GM12878 (cell line): ENCODE results near the gene DNAJA4. TPM values are rescaled to one million over a fixed set of nuclear protein-coding genes. Genes with fewer than 3 reads are reported as not detected.

Experiments used
- ASH2L ChIP-seq: fragments of 300-600, 200-600 bp; sonication (generic); IDR thresholded peaks from 2 replicates; pipeline ENCODE4 v1.6.1; 2017; ENCODE audit warnings: low read depth, mild to moderate bottlenecking, borderline replicate concordance
- CHD2 ChIP-seq: IDR thresholded peaks from 2 replicates; pipeline ENCODE4 v1.6.1; 2011; ENCODE audit warnings: low read depth, low read length, improper control_type of control experiment, borderline replicate concordance
- NFYB ChIP-seq: IDR thresholded peaks from 2 replicates; pipeline ENCODE4 v1.6.1; 2011; ENCODE audit warnings: low read depth, mild to moderate bottlenecking, low read length, improper control_type of control experiment, moderate library complexity; ENCODE audit not compliant: insufficient read depth
- NR2C2 ChIP-seq: IDR thresholded peaks from 2 replicates; pipeline ENCODE4 v1.6.1; 2011; ENCODE audit warnings: borderline replicate concordance, low read depth; ENCODE audit not compliant: control insufficient read depth, insufficient read length
- POU2F2 ChIP-seq: IDR thresholded peaks from 3 replicates; pipeline ENCODE4 v1.6.1; 2011; ENCODE audit warnings: low read depth, mild to moderate bottlenecking, low read length, borderline replicate concordance
- STAT1 ChIP-seq: fragments of 450-650 bp; conservative IDR thresholded peaks from 2 replicates; pipeline ENCODE4 v1.6.1; 2014; ENCODE audit warnings: antibody characterized with exemption, mild to moderate bottlenecking
- polyA plus RNA-seq, 11 experiments: library from polyadenylated mRNA; depleted of rRNA in 4 of 11; unstranded in 6 of 11; stranded (reverse) in 5 of 11; fragments of >200 nt; fragmentation: Nextera tagmentation in 4 of 11; fragmentation: Illumina TruSeq in 1 of 11; extraction: Ambion mirVana in 4 of 11; extraction: Trizol in 1 of 11; gene quantifications; 1 replicate in 1 of 11; 2 replicates in 10 of 11; pipeline versions ENCODE4 v1.2.1 to v1.2.3, GENCODE V29; 2011 to 2016; ENCODE audit warnings: inconsistent platforms in 2 of 11, missing spikeins in 2 of 11, low read depth in 1 of 11
- total RNA-seq, 4 experiments: library from RNA; depleted of rRNA in 3 of 4; stranded (reverse); fragments of >200 nt in 3 of 4; fragmentation: Illumina TruSeq in 1 of 4; extraction: Trizol in 1 of 4; gene quantifications; 2 replicates each; pipeline versions ENCODE4 v1.2.1 to v1.2.3, GENCODE V29; 2013 to 2021
- TF ChIP-seq, protein P1 (sequence below): fragments of 450-650 bp; IDR thresholded peaks from 2 replicates; pipeline ENCODE4 v1.6.1; 2017; ENCODE audit warnings: antibody characterized with exemption, mild to moderate bottlenecking, moderate library complexity

Gene DNAJA4
- total and polyA plus RNA-seq, 10 of the 15 experiments (the other 5 are each of a cell fraction or from before 2014, with no cell fraction given): 0.01 to 10.4 (median 4.1) TPM

GRCh38 chr15:78264304-78265136 is at the start of gene DNAJA4 (continued):
- no peak for TF ChIP-seq POU2F2
- no peak for TF ChIP-seq ASH2L
- TF ChIP-seq STAT1: no peak
- TF ChIP-seq CHD2: no peak
- no peak for TF ChIP-seq NFYB
- TF ChIP-seq NR2C2: no peak
- TF ChIP-seq, protein P1, sequence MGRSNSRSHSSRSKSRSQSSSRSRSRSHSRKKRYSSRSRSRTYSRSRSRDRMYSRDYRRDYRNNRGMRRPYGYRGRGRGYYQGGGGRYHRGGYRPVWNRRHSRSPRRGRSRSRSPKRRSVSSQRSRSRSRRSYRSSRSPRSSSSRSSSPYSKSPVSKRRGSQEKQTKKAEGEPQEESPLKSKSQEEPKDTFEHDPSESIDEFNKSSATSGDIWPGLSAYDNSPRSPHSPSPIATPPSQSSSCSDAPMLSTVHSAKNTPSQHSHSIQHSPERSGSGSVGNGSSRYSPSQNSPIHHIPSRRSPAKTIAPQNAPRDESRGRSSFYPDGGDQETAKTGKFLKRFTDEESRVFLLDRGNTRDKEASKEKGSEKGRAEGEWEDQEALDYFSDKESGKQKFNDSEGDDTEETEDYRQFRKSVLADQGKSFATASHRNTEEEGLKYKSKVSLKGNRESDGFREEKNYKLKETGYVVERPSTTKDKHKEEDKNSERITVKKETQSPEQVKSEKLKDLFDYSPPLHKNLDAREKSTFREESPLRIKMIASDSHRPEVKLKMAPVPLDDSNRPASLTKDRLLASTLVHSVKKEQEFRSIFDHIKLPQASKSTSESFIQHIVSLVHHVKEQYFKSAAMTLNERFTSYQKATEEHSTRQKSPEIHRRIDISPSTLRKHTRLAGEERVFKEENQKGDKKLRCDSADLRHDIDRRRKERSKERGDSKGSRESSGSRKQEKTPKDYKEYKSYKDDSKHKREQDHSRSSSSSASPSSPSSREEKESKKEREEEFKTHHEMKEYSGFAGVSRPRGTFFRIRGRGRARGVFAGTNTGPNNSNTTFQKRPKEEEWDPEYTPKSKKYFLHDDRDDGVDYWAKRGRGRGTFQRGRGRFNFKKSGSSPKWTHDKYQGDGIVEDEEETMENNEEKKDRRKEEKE: no peak
